GM19468 (cell line): ENCODE data around the gene KRTAP3-2.

Source experiments
- ATAC-seq: cut with Tn5 transposase; IDR thresholded peaks from one replicate; pipeline ENCODE4 v1.9.1; 2021; ENCODE audit warnings: mild to moderate bottlenecking, moderate library complexity, moderate number of reproducible peaks; ENCODE audit not compliant: unreplicated experiment; ENCODE audit errors: extremely low read depth

KRTAP3-2 gene

GRCh38 chr17:41012326-41013120 lies 12.8 kb upstream of the KRTAP3-2 start:
- no peak for ATAC-seq

GRCh38 chr17:41010441-41010840 lies 10.7 kb upstream of the KRTAP3-2 start:
- no peak for ATAC-seq

- ATAC-seq = no peak
Observed at GRCh38 chr17:41009936-41010335, 10.2 kb upstream of the KRTAP3-2 start.

- no peak for ATAC-seq
Observed at GRCh38 chr17:41009301-41009760, 9.6 kb upstream of the KRTAP3-2 start.

GRCh38 chr17:41008811-41009210 lies 9.1 kb upstream of the KRTAP3-2 start, which contains the start of gene KRTAP3-1:
KRTAP3-1 (minus strand) TSS chr17:41009128; CDS start chr17:41009074, 54 bp downstream.
- no peak for ATAC-seq

- no peak for ATAC-seq
Observed at GRCh38 chr17:41004397-41004796, 4.7 kb upstream of the KRTAP3-2 start.

GRCh38 chr17:41003926-41004325 lies 4.2 kb upstream of the KRTAP3-2 start:
- ATAC-seq = no peak

- no peak for ATAC-seq
Observed at GRCh38 chr17:41002814-41003213, 3.1 kb upstream of the KRTAP3-2 start.

- no peak for ATAC-seq
Observed at GRCh38 chr17:41001795-41002194, 2.1 kb upstream of the KRTAP3-2 start.

- no peak for ATAC-seq
Observed at GRCh38 chr17:40997361-40997760, 2.3 kb downstream of the KRTAP3-2 start.

GRCh38 chr17:40996829-40997228 lies 2.9 kb downstream of the KRTAP3-2 start:
- ATAC-seq = no peak

GRCh38 chr17:40995116-40995515 lies 4.6 kb downstream of the KRTAP3-2 start:
- ATAC-seq = no peak

GRCh38 chr17:40993839-40994238 lies 5.9 kb downstream of the KRTAP3-2 start, which contains the start of gene KRTAP3-3:
KRTAP3-3 (minus strand) TSS chr17:40994164; CDS start chr17:40994097, 67 bp downstream.
- ATAC-seq = no peak

GRCh38 chr17:40993084-40993483 lies 6.6 kb downstream of the KRTAP3-2 start:
- no peak for ATAC-seq

- no peak for ATAC-seq
Observed at GRCh38 chr17:40992666-40993065, 7.0 kb downstream of the KRTAP3-2 start.

GRCh38 chr17:40986920-40987319 lies 12.8 kb downstream of the KRTAP3-2 start:
- no peak for ATAC-seq

- no peak for ATAC-seq
Observed at GRCh38 chr17:40984226-40984625, 15.5 kb downstream of the KRTAP3-2 start, which contains the start of gene KRT40. KRT40 (minus strand) TSS chr17:40984326; CDS start chr17:40984273, 53 bp downstream.

GRCh38 chr17:40981115-40981514 lies 18.6 kb downstream of the KRTAP3-2 start:
- ATAC-seq = no peak

- ATAC-seq = no peak
Observed at GRCh38 chr17:40980596-40980995, 19.1 kb downstream of the KRTAP3-2 start.

- no peak for ATAC-seq
Observed at GRCh38 chr17:40980117-40980516, 19.6 kb downstream of the KRTAP3-2 start.

- ATAC-seq = no peak
Observed at GRCh38 chr17:40978575-40979151, 21.0 kb downstream of the KRTAP3-2 start.
